Measurements from ENCODE around the gene TRIM69. TPM values are rescaled to one million over a fixed set of nuclear protein-coding genes. Genes with fewer than 3 reads are reported as not detected.

The TRIM69 gene
- total RNA-seq, 2 donors from 2014 or later: 5.7 to 13.1 TPM

DNA sequence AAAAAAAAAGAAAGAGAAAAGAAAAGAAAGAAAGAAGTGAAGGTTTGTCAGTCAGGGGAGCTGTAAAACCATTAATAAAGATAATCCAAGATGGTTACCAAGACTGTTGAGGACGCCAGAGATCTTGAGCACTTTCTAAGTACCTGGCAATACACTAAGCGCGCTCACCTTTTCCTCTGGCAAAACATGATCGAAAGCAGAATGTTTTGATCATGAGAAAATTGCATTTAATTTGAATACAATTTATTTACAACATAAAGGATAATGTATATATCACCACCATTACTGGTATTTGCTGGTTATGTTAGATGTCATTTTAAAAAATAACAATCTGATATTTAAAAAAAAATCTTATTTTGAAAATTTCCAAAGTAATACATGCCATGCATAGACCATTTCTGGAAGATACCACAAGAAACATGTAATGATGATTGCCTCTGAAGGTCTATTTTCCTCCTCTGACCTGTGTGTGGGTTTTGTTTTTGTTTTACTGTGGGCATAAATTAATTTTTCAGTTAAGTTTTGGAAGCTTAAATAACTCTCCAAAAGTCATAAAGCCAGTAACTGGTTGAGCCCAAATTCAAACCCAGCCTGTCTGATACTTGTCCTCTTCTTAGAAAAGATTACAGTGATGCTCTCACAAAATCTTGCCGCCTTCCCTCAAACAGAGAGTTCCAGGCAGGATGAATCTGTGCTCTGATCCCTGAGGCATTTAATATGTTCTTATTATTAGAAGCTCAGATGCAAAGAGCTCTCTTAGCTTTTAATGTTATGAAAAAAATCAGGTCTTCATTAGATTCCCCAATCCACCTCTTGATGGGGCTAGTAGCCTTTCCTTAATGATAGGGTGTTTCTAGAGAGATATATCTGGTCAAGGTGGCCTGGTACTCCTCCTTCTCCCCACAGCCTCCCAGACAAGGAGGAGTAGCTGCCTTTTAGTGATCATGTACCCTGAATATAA lies 23.0 kb upstream of the TRIM69 start:
- Histone ChIP-seq H3K27ac (ENCODE audit: low read depth, low read length) (no peak overlapping the region), H3K36me3 (ENCODE audit: control insufficient read depth, insufficient read depth, low read length) (peaks cover 21% of the 10 kb centered on the region), H3K27me3 (ENCODE audit: control insufficient read depth, insufficient read depth, low read length, poor library complexity, severe bottlenecking) (peaks cover 10% of the 10 kb centered on the region), H3K9me3 (ENCODE audit: control insufficient read depth, low read length) (no peaks in the 10 kb centered on the region), H3K4me1 (ENCODE audit: control insufficient read depth, insufficient read depth, low read length) (no peaks in the 10 kb centered on the region), H3K9ac (ENCODE audit: extremely low read depth, low read length, poor library complexity, severe bottlenecking) (no peak overlapping the region), H3K4me3 (ENCODE audit: low read length) (no peak overlapping the region)
- TF ChIP-seq, protein P1, sequence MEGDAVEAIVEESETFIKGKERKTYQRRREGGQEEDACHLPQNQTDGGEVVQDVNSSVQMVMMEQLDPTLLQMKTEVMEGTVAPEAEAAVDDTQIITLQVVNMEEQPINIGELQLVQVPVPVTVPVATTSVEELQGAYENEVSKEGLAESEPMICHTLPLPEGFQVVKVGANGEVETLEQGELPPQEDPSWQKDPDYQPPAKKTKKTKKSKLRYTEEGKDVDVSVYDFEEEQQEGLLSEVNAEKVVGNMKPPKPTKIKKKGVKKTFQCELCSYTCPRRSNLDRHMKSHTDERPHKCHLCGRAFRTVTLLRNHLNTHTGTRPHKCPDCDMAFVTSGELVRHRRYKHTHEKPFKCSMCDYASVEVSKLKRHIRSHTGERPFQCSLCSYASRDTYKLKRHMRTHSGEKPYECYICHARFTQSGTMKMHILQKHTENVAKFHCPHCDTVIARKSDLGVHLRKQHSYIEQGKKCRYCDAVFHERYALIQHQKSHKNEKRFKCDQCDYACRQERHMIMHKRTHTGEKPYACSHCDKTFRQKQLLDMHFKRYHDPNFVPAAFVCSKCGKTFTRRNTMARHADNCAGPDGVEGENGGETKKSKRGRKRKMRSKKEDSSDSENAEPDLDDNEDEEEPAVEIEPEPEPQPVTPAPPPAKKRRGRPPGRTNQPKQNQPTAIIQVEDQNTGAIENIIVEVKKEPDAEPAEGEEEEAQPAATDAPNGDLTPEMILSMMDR (conservative IDR thresholded peaks at IDR 0.05): peak; percentile 66
- peak overlapping the region; percentile 87 for H3K4me3 Mint-ChIP-seq
- H3K4me1 Mint-ChIP-seq: peaks cover 5% of the 10 kb centered on the region
- H3K27me3 Mint-ChIP-seq (ENCODE audit: insufficient read depth): peaks cover 9% of the 10 kb centered on the region
- no peak for DNase-seq
- 90 to 94% methylated on average over 2 to 4 of the region's 5 CpGs for WGBS, 2 experiments (ENCODE audit: insufficient coverage in 1 of 2, insufficient read length in 1 of 2)
- H3K9me3 Mint-ChIP-seq: no peaks in the 10 kb centered on the region
- H3K36me3 Mint-ChIP-seq (ENCODE audit: low read depth): peaks cover 3% of the 10 kb centered on the region
- H3K27ac Mint-ChIP-seq: no peak overlapping the region

DNA sequence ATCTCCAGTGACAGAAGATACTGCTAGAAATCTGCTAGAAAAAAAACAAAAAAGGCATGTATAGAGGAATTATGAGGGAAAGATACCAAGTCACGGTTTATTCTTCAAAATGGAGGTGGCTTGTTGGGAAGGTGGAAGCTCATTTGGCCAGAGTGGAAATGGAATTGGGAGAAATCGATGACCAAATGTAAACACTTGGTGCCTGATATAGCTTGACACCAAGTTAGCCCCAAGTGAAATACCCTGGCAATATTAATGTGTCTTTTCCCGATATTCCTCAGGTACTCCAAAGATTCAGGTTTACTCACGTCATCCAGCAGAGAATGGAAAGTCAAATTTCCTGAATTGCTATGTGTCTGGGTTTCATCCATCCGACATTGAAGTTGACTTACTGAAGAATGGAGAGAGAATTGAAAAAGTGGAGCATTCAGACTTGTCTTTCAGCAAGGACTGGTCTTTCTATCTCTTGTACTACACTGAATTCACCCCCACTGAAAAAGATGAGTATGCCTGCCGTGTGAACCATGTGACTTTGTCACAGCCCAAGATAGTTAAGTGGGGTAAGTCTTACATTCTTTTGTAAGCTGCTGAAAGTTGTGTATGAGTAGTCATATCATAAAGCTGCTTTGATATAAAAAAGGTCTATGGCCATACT lies 21.1 kb upstream of the TRIM69 start:
- WGBS, 2 experiments (ENCODE audit: insufficient coverage in 1 of 2, insufficient read length in 1 of 2): 88 to 97% methylated on average over 5 to 6 of the region's 6 CpGs
- H3K4me3 Mint-ChIP-seq: no peak overlapping the region
- TF ChIP-seq, protein P1 (conservative IDR thresholded peaks at IDR 0.05): no peak
- H3K36me3 Mint-ChIP-seq (ENCODE audit: low read depth): peaks cover 3% of the 10 kb centered on the region
- H3K4me1 ChIP-seq (ENCODE audit: control insufficient read depth, insufficient read depth, low read length): no peaks in the 10 kb centered on the region
- H3K27ac Mint-ChIP-seq: no peak overlapping the region
- peaks cover 10% of the 10 kb centered on the region for H3K27me3 ChIP-seq (ENCODE audit: control insufficient read depth, insufficient read depth, low read length, poor library complexity, severe bottlenecking)
- H3K4me3 ChIP-seq (ENCODE audit: low read length): no peak overlapping the region
- H3K9me3 ChIP-seq (ENCODE audit: control insufficient read depth, low read length): no peaks in the 10 kb centered on the region
- H3K27ac ChIP-seq (ENCODE audit: low read depth, low read length): no peak overlapping the region
- H3K9ac ChIP-seq (ENCODE audit: extremely low read depth, low read length, poor library complexity, severe bottlenecking): no peak overlapping the region
- H3K9me3 Mint-ChIP-seq: no peaks in the 10 kb centered on the region
- no peak for DNase-seq
- peaks cover 6% of the 10 kb centered on the region for H3K4me1 Mint-ChIP-seq
- peaks cover 21% of the 10 kb centered on the region for H3K36me3 ChIP-seq (ENCODE audit: control insufficient read depth, insufficient read depth, low read length)
- peaks cover 9% of the 10 kb centered on the region for H3K27me3 Mint-ChIP-seq (ENCODE audit: insufficient read depth)

DNA sequence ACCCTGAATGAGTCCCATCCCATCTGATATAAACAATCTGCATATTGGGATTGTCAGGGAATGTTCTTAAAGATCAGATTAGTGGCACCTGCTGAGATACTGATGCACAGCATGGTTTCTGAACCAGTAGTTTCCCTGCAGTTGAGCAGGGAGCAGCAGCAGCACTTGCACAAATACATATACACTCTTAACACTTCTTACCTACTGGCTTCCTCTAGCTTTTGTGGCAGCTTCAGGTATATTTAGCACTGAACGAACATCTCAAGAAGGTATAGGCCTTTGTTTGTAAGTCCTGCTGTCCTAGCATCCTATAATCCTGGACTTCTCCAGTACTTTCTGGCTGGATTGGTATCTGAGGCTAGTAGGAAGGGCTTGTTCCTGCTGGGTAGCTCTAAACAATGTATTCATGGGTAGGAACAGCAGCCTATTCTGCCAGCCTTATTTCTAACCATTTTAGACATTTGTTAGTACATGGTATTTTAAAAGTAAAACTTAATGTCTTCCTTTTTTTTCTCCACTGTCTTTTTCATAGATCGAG lies 20.5 kb upstream of the TRIM69 start:
- Histone ChIP-seq H3K27me3 (ENCODE audit: control insufficient read depth, insufficient read depth, low read length, poor library complexity, severe bottlenecking) (peaks cover 10% of the 10 kb centered on the region), H3K36me3 (ENCODE audit: control insufficient read depth, insufficient read depth, low read length) (peaks cover 21% of the 10 kb centered on the region), H3K27ac (ENCODE audit: low read depth, low read length) (no peak overlapping the region), H3K9me3 (ENCODE audit: control insufficient read depth, low read length) (no peaks in the 10 kb centered on the region), H3K4me3 (ENCODE audit: low read length) (no peak overlapping the region), H3K9ac (ENCODE audit: extremely low read depth, low read length, poor library complexity, severe bottlenecking) (no peak overlapping the region), H3K4me1 (ENCODE audit: control insufficient read depth, insufficient read depth, low read length) (no peaks in the 10 kb centered on the region)
- no peak for DNase-seq
- H3K9me3 Mint-ChIP-seq: no peaks in the 10 kb centered on the region
- no peak overlapping the region for H3K27ac Mint-ChIP-seq
- TF ChIP-seq, protein P1 (conservative IDR thresholded peaks at IDR 0.05): no peak
- H3K4me1 Mint-ChIP-seq: peaks cover 6% of the 10 kb centered on the region
- H3K4me3 Mint-ChIP-seq: no peak overlapping the region
- peaks cover 3% of the 10 kb centered on the region for H3K36me3 Mint-ChIP-seq (ENCODE audit: low read depth)
- peaks cover 9% of the 10 kb centered on the region for H3K27me3 Mint-ChIP-seq (ENCODE audit: insufficient read depth)
- 97% methylated on average over 2 of the region's 2 CpGs; no CpG with 5 or more reads in 1 of the 2 experiments for WGBS, 2 experiments (ENCODE audit: insufficient coverage in 1 of 2, insufficient read length in 1 of 2)
